Measurements from ENCODE around the gene ABCC3. TPM values are rescaled to one million over a fixed set of nuclear protein-coding genes. Genes with fewer than 3 reads are reported as not detected.

Gene ABCC3
- total and polyA plus RNA-seq, 2 of the 8 experiments (the other 6 are each of a cell fraction or from before 2014, with no cell fraction given): 0.35 to 0.37 TPM

GRCh38 chr17:50737118-50737698 lies 102.5 kb downstream of the ABCC3 start:
- no peak overlapping the region for H2AFZ ChIP-seq (ENCODE audit: low read length)
- peaks cover 17 to 80% of the 10 kb centered on the region in 2 experiments for H3K79me2 ChIP-seq (ENCODE audit: control insufficient read depth in 1 of 2, insufficient read depth in 2 of 2, low read length in 2 of 2)
- no peaks in the 10 kb centered on the region for H3K4me1 ChIP-seq (replicated peaks in 1 of 4; ENCODE audit: control insufficient read depth in 3 of 4, insufficient read depth in 4 of 4, low read length in 3 of 4)
- no peaks in the 10 kb centered on the region for H3K9me3 ChIP-seq (ENCODE audit: insufficient read depth in 2 of 2, low read depth in 1 of 2, low read length in 1 of 2)
- H3K18ac ChIP-seq (ENCODE audit: extremely low read depth, low read length): no peak overlapping the region
- no peak overlapping the region for H2BK20ac ChIP-seq (ENCODE audit: low read length)
- FAIRE-seq (no peak), DNase-seq (ENCODE audit: low read depth in 1 of 2, low spot score in 2 of 2) (no peak)
- H3K4ac ChIP-seq (replicated peaks; ENCODE audit: insufficient read length, low read depth, low read length): no peak overlapping the region
- no peak overlapping the region for H3K56ac ChIP-seq (replicated peaks; ENCODE audit: insufficient read length, low read depth, low read length)
- no peak overlapping the region for H2BK15ac ChIP-seq (ENCODE audit: low read length)
- ChIA-PET POLR2A (ENCODE audit: partially characterized antibody) (no interaction called here), CTCF (ENCODE audit: partially characterized antibody) (no interaction called here)
- H4K20me1 ChIP-seq (replicated peaks in 1 of 2; ENCODE audit: control insufficient read depth in 1 of 2, insufficient read depth in 2 of 2, low read length in 2 of 2): peaks cover 9 to 20% of the 10 kb centered on the region in 2 experiments
- H3K36me3 ChIP-seq (ENCODE audit: control insufficient read depth in 2 of 4, insufficient read depth in 4 of 4, low read length in 3 of 4): peaks cover 16 to 54% (median 33%) of the 10 kb centered on the region in 4 experiments
- H2AK5ac ChIP-seq (ENCODE audit: low read depth, low read length): no peak overlapping the region
- no peak overlapping the region for H3K9ac ChIP-seq (replicated peaks in 1 of 4; ENCODE audit: extremely low read depth in 1 of 4, low read depth in 3 of 4, low read length in 3 of 4)
- no peak overlapping the region for H3K14ac ChIP-seq (ENCODE audit: insufficient read length)
- H3K23me2 ChIP-seq (ENCODE audit: low read depth, low read length): no peaks in the 10 kb centered on the region
- H3K4me3 ChIP-seq (ENCODE audit: extremely low read depth in 1 of 4, insufficient read depth in 2 of 4, low read depth in 3 of 4, low read length in 4 of 4): no peak overlapping the region
- H3K27me3 ChIP-seq (replicated peaks in 1 of 4; ENCODE audit: control insufficient read depth in 3 of 4, extremely low read depth in 1 of 4, insufficient read depth in 3 of 4, low read length in 3 of 4): no peaks in the 10 kb centered on the region
- no peak overlapping the region for H3K4me2 ChIP-seq (ENCODE audit: insufficient read depth in 1 of 2, low read depth in 2 of 2, low read length in 2 of 2)
- 90% methylated on average over 2 of the region's 2 CpGs; no CpG with 5 or more reads in 1 of the 2 experiments for WGBS, 2 experiments (ENCODE audit: extremely low coverage in 1 of 2, insufficient coverage in 1 of 2, insufficient read length in 1 of 2, insufficient replicate concordance in 2 of 2, low coverage in 1 of 2, low lambda C conversion rate in 2 of 2, missing lambda C conversion rate in 1 of 2)
- no peak overlapping the region for H2BK120ac ChIP-seq (replicated peaks; ENCODE audit: low read depth, low read length)
- no peak overlapping the region for H2BK12ac ChIP-seq (ENCODE audit: low read depth, low read length)
- H3K23ac ChIP-seq (ENCODE audit: insufficient read length): no peak overlapping the region
- H4K91ac ChIP-seq (replicated peaks; ENCODE audit: insufficient read length, low read length): no peak overlapping the region
- no peak overlapping the region for H4K5ac ChIP-seq (ENCODE audit: insufficient read length, low read depth, low read length)
- H2BK5ac ChIP-seq (ENCODE audit: low read depth, low read length): no peak overlapping the region
- no peak overlapping the region for H4K8ac ChIP-seq (ENCODE audit: extremely low read depth, insufficient read depth, low read length)
- H3K79me1 ChIP-seq (ENCODE audit: low read depth, low read length): no peaks in the 10 kb centered on the region; the same call in 1 of the 2 replicates
- H3K27ac ChIP-seq (ENCODE audit: low read depth, low read length): no peak overlapping the region; the same call in 1 of the 2 replicates
- TF ChIP-seq TAF1 (IDR thresholded peaks at IDR 0.05; ENCODE audit: low read depth, low read length) (no peak), KDM1A (IDR thresholded peaks at IDR 0.05; ENCODE audit: borderline replicate concordance, low read length) (no peak), ZNF274 (IDR thresholded peaks at IDR 0.05; ENCODE audit: borderline replicate concordance, extremely low read depth, low read length) (no peak), TBP (IDR thresholded peaks at IDR 0.05; ENCODE audit: low read depth, low read length) (no peak), GTF2F1 (IDR thresholded peaks at IDR 0.05; ENCODE audit: borderline replicate concordance, low read depth, low read length) (no peak), BRCA1 (IDR thresholded peaks at IDR 0.05; ENCODE audit: low read depth, low read length) (no peak), CHD2 (IDR thresholded peaks at IDR 0.05; ENCODE audit: low read length) (no peak), HDAC6 (IDR thresholded peaks at IDR 0.05; ENCODE audit: low read depth, low read length) (no peak), SP1 (IDR thresholded peaks at IDR 0.05; ENCODE audit: low read depth, low read length) (no peak), POLR2AphosphoS5 (IDR thresholded peaks at IDR 0.05; ENCODE audit: low read depth, low read length) (no peak), JUND (IDR thresholded peaks at IDR 0.05; ENCODE audit: low read length) (no peak), USF2 (IDR thresholded peaks at IDR 0.05; ENCODE audit: low read length) (no peak), CREB1 (IDR thresholded peaks at IDR 0.05) (no peak), BCL11A (IDR thresholded peaks at IDR 0.05; ENCODE audit: low read depth in 2 of 2, low read length in 2 of 2) (no peak)

Measured in H1 (cell line).